H1 (cell line): Measurements from ENCODE around the gene CELF5. TPM values are rescaled to one million over a fixed set of nuclear protein-coding genes. Genes with fewer than 3 reads are reported as not detected.

ENCODE experiments used
- CTCF ChIA-PET: fragments of 300-600 bp; sonication (Branson Sonifier 250); formaldehyde crosslinking; loops from one replicate; lab custom pipeline; 2021; ENCODE audit not compliant: partially characterized antibody; lab: Charles Lee
- POLR2A ChIA-PET: fragments of 300-600 bp; sonication (Branson Sonifier 250); formaldehyde crosslinking; loops from one replicate; lab custom pipeline; 2021; ENCODE audit warnings: inconsistent platforms; ENCODE audit not compliant: partially characterized antibody; lab: Charles Lee
- DNase-seq, 2 experiments: peaks; one replicate each; pipeline versions ENCODE4 v3.0.0 to v3.0.0-alpha.2; 2010 to 2022; ENCODE audit warnings: low spot score in 2 of 2, low read depth in 1 of 2, mixed read lengths in 1 of 2
- FAIRE-seq: peaks from 2 replicates; lab custom pipeline; 2011; peaks lifted over from hg19 to GRCh38; lab: Jason Lieb, UNC
- H2AFZ ChIP-seq: 2 replicates; pipeline ENCODE4 v1.8.1; 2012; ENCODE audit warnings: low read length, inconsistent platforms
- H2AK5ac ChIP-seq: 2 replicates; pipeline ENCODE4 v1.6.1; 2013; ENCODE audit warnings: low read depth, low read length
- H2BK120ac ChIP-seq: replicated peaks from 2 replicates; pipeline ENCODE3; 2013; ENCODE audit warnings: low read depth, low read length, inconsistent platforms
- H2BK12ac ChIP-seq: 2 replicates; pipeline ENCODE4 v1.6.1; 2013; ENCODE audit warnings: low read depth, low read length
- H2BK15ac ChIP-seq: 2 replicates; pipeline ENCODE4 v1.6.1; 2013; ENCODE audit warnings: low read length
- H2BK20ac ChIP-seq: 2 replicates; pipeline ENCODE4 v1.6.1; 2013; ENCODE audit warnings: low read length
- H2BK5ac ChIP-seq: 2 replicates; pipeline ENCODE4 v1.6.1; 2013; ENCODE audit warnings: low read depth, low read length
- H3K14ac ChIP-seq: 2 replicates; pipeline ENCODE4 v1.6.1; 2013; ENCODE audit warnings: inconsistent platforms; ENCODE audit not compliant: insufficient read length
- H3K18ac ChIP-seq: 2 replicates; pipeline ENCODE4 v1.6.1; 2013; ENCODE audit warnings: low read length; ENCODE audit errors: extremely low read depth
- H3K23ac ChIP-seq: 2 replicates; pipeline ENCODE4 v1.6.1; 2013; ENCODE audit warnings: inconsistent platforms; ENCODE audit not compliant: insufficient read length
- H3K23me2 ChIP-seq: 2 replicates; pipeline ENCODE4 v1.6.1; 2013; ENCODE audit warnings: low read depth, low read length
- H3K27ac ChIP-seq: 2 replicates; pipeline ENCODE4 v1.6.1; 2011; ENCODE audit warnings: low read depth, low read length, inconsistent platforms
- H3K27me3 ChIP-seq, 4 experiments: replicated peaks in 1 of 4; 1 replicate in 1 of 4; 2 replicates in 3 of 4; pipeline versions ENCODE4 v1.6.1 to v1.8.1; 2011 to 2013; ENCODE audit warnings: low read length in 3 of 4, mild to moderate bottlenecking in 3 of 4, inconsistent platforms in 2 of 4, mixed read lengths in 2 of 4, moderate library complexity in 1 of 4; ENCODE audit not compliant: control insufficient read depth in 3 of 4, insufficient read depth in 3 of 4; ENCODE audit errors: extremely low read depth in 1 of 4
- H3K36me3 ChIP-seq, 4 experiments: 2 replicates each; pipeline versions ENCODE4 v1.6.1 to v1.8.1; 2011 to 2013; ENCODE audit warnings: mild to moderate bottlenecking in 4 of 4, low read length in 3 of 4, moderate library complexity in 2 of 4, control low read depth in 1 of 4, inconsistent platforms in 1 of 4; ENCODE audit not compliant: insufficient read depth in 4 of 4, control insufficient read depth in 2 of 4
- H3K4ac ChIP-seq: replicated peaks from 2 replicates; pipeline ENCODE3; 2013; ENCODE audit warnings: low read length, low read depth, mixed read lengths, inconsistent platforms; ENCODE audit not compliant: insufficient read length
- H3K4me1 ChIP-seq, 4 experiments: replicated peaks in 1 of 4; 1 replicate in 1 of 4; 2 replicates in 3 of 4; pipeline versions ENCODE4 v1.6.1 to v1.8.1; 2011 to 2013; ENCODE audit warnings: low read length in 3 of 4, inconsistent platforms in 2 of 4, mixed read lengths in 1 of 4; ENCODE audit not compliant: insufficient read depth in 4 of 4, control insufficient read depth in 3 of 4
- H3K4me2 ChIP-seq, 2 experiments: 2 replicates each; pipeline versions ENCODE4 v1.6.1 to v1.8.1; 2011 to 2013; ENCODE audit warnings: low read depth in 2 of 2, low read length in 2 of 2, control low read depth in 1 of 2, inconsistent platforms in 1 of 2, mild to moderate bottlenecking in 1 of 2; ENCODE audit not compliant: insufficient read depth in 1 of 2
- H3K4me3 ChIP-seq, 4 experiments: fragments of 200-600, 300-600 bp in 1 of 4; sonication (generic), shearing (Covaris generic), sonication (Bioruptor Twin) in 1 of 4; 2 replicates each; pipeline versions ENCODE4 v1.5.1 to v1.8.1; 2011 to 2016; ENCODE audit warnings: low read length in 4 of 4, low read depth in 3 of 4, control low read depth in 2 of 4, inconsistent platforms in 2 of 4, mild to moderate bottlenecking in 2 of 4, mixed read lengths in 1 of 4, moderate library complexity in 1 of 4; ENCODE audit not compliant: insufficient read depth in 2 of 4; ENCODE audit errors: extremely low read depth in 1 of 4
- H3K56ac ChIP-seq: replicated peaks from 2 replicates; pipeline ENCODE3; 2013; ENCODE audit warnings: low read depth, mild to moderate bottlenecking, mixed read lengths, low read length, inconsistent platforms; ENCODE audit not compliant: insufficient read length
- H3K79me1 ChIP-seq: 2 replicates; pipeline ENCODE4 v1.6.1; 2013; ENCODE audit warnings: low read depth, low read length, control low read depth
- H3K79me2 ChIP-seq, 2 experiments: 2 replicates each; pipeline versions ENCODE4 v1.6.1 to v1.8.1; 2012 to 2013; ENCODE audit warnings: low read length in 2 of 2, mild to moderate bottlenecking in 2 of 2, inconsistent platforms in 1 of 2; ENCODE audit not compliant: insufficient read depth in 2 of 2, control insufficient read depth in 1 of 2
- H3K9ac ChIP-seq, 4 experiments: replicated peaks in 1 of 4; 1 replicate in 1 of 4; 2 replicates in 3 of 4; pipeline versions ENCODE4 v1.6.1 to v1.8.1; 2011 to 2013; ENCODE audit warnings: low read depth in 3 of 4, low read length in 3 of 4, control low read depth in 2 of 4, mild to moderate bottlenecking in 2 of 4, moderate library complexity in 2 of 4, inconsistent platforms in 1 of 4; ENCODE audit errors: extremely low read depth in 1 of 4
- H3K9me3 ChIP-seq, 2 experiments: 2 replicates each; pipeline versions ENCODE4 v1.6.1 to v1.8.1; 2012 to 2013; ENCODE audit warnings: mild to moderate bottlenecking in 2 of 2, moderate library complexity in 2 of 2, control low read depth in 1 of 2, inconsistent platforms in 1 of 2, low read depth in 1 of 2, low read length in 1 of 2, mixed read lengths in 1 of 2; ENCODE audit not compliant: insufficient read depth in 2 of 2
- H4K20me1 ChIP-seq, 2 experiments: replicated peaks in 1 of 2; 2 replicates each; pipeline versions ENCODE3 to v1.8.1; 2011 to 2013; ENCODE audit warnings: inconsistent platforms in 2 of 2, low read length in 2 of 2, mild to moderate bottlenecking in 1 of 2; ENCODE audit not compliant: insufficient read depth in 2 of 2, control insufficient read depth in 1 of 2
- H4K5ac ChIP-seq: 2 replicates; pipeline ENCODE4 v1.6.1; 2013; ENCODE audit warnings: low read length, low read depth, mixed read lengths, inconsistent platforms; ENCODE audit not compliant: insufficient read length
- H4K8ac ChIP-seq: 2 replicates; pipeline ENCODE4 v1.8.0; 2013; ENCODE audit warnings: mild to moderate bottlenecking, moderate library complexity, low read length, inconsistent platforms; ENCODE audit not compliant: insufficient read depth; ENCODE audit errors: extremely low read depth
- H4K91ac ChIP-seq: replicated peaks from 2 replicates; pipeline ENCODE3; 2013; ENCODE audit warnings: low read length, mixed read lengths, inconsistent platforms; ENCODE audit not compliant: insufficient read length
- NANOG ChIP-seq: IDR thresholded peaks from 2 replicates; pipeline ENCODE4 v1.6.1; 2011; ENCODE audit warnings: low read length, low read depth, mild to moderate bottlenecking, inconsistent platforms; ENCODE audit not compliant: insufficient read depth, poor library complexity, severe bottlenecking
- PHF8 ChIP-seq: fragments of 200-600 bp; sonication (generic); conservative IDR thresholded peaks from 2 replicates; pipeline ENCODE4 v1.7.1; 2012; ENCODE audit warnings: low read depth, mild to moderate bottlenecking, inconsistent platforms, low read length, moderate library complexity
- WGBS, 2 experiments: shearing (Covaris generic) in 1 of 2; methylation state at CpG; one replicate each; pipeline versions ENCODE4 v1.1.6 to v1.1.7; 2013 to 2015; ENCODE audit warnings: low lambda C conversion rate in 2 of 2, mixed read lengths in 2 of 2, inconsistent platforms in 1 of 2, low coverage in 1 of 2, missing lambda C conversion rate in 1 of 2; ENCODE audit not compliant: insufficient replicate concordance in 2 of 2, insufficient coverage in 1 of 2, insufficient read length in 1 of 2; ENCODE audit errors: extremely low coverage in 1 of 2, missing lambda C conversion rate in 1 of 2; 5-methylcytosine and 5-hydroxymethylcytosine counted together
- polyA plus RNA-seq, 7 experiments: library from polyadenylated mRNA; depleted of rRNA in 3 of 7; stranded (reverse) in 5 of 7; unstranded in 2 of 7; fragments of >200 nt in 5 of 7; fragments of 200-250 nt in 2 of 7; gene quantifications; 1 replicate in 5 of 7; 2 replicates in 1 of 7; 4 replicates in 1 of 7; pipeline versions ENCODE4 v1.2.1 to v1.2.3, GENCODE V29; 2011 to 2013; ENCODE audit warnings: missing spikeins in 2 of 7, mixed read lengths in 2 of 7
- total RNA-seq: library from RNA; stranded (reverse); fragmentation: NEBNext Ultra II Directional; extraction: Animal tissue kit (Norgen Biotek cat#: 25700); gene quantifications from 2 replicates; pipeline ENCODE4 v1.2.1, GENCODE V29; 2021

CELF5 gene
- total and polyA plus RNA-seq, 2 of the 8 experiments (the other 6 are each of a cell fraction or from before 2014, with no cell fraction given), result 9.8 to 15.0 TPM

DNA sequence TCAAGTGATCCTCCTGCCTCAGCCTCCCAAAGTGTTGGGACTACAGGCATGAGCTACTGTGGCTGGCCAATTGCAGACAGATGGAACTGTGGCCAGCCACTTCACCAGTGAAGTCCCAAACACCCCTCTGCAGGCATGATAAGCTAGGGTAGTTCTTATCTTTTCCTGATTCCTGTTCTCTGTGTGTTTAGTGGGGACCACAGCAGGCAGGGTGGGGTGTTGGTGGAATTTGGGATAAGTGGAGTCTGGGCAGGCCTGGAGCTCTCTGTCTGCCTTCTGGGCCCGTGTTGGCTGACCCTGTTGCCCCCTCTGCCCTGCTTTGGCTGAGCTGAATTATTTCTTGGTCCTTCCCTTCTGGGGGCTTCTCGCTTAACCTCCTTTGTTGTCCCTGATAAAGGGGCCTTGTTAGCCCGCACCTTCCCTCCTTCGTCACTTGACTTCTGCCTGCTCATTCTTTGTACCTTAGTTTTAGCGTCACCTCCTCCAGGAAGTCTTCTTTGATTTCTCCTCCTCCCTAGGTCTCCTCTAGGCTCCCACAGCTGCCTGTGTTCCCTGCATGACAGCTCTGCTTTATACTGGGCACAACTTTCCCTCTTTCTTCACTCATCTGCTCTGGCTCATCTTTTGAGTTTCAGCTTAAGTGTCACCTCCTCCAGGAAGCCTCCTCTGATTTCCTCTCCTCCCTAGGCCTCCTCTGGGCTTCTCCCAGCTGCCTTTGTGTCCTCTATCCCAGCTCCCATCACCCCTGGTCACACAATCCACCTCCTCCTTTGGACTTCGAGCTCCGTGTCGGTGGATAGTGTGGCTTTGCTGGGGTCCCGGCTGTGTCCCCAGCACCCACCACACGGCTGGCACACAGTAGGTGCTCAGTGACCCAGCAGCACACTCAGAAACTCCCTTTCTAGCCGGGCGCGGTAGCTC lies 40.5 kb upstream of the CELF5 start:
- FAIRE-seq (no peak), DNase-seq (no peak)
- 86% methylated on average over 13 of the region's 13 CpGs; no CpG with 5 or more reads in 1 of the 2 experiments for WGBS, 2 experiments
- no peaks in the 10 kb centered on the region; a peak in 1 of 8 replicates for H3K36me3 ChIP-seq
- H4K91ac ChIP-seq, result no peak overlapping the region
- no peak overlapping the region for H3K27ac ChIP-seq
- no peak overlapping the region for H2BK120ac ChIP-seq
- no peak overlapping the region for H2AFZ ChIP-seq
- no peak overlapping the region; the same call in 1 of the 2 replicates for H2BK12ac ChIP-seq
- no peak for TF ChIP-seq PHF8
- no peak for TF ChIP-seq NANOG
- no peak overlapping the region for H3K9ac ChIP-seq
- H4K20me1 ChIP-seq, result peaks cover 17 to 18% of the 10 kb centered on the region in 2 experiments
- no peak overlapping the region for H2BK5ac ChIP-seq
- ChIA-PET POLR2A (interaction anchor here (0.6 to 1.5 kb wide), 4 partner anchors 18 to 148 kb away, joined by 3 to 5 read pairs (median 3); partner anchors contain the start of gene CELF5), CTCF (interaction anchor here (0.6 to 2.2 kb wide), 6 partner anchors 10 to 229 kb away, joined by 3 to 7 read pairs (median 4); no protein-coding TSS in a partner anchor)
- no peak overlapping the region for H2BK20ac ChIP-seq
- H3K4me1 ChIP-seq, result peaks cover 0 to 10% (median 7%) of the 10 kb centered on the region in 4 experiments; a peak in 5 of 7 replicates
- no peak overlapping the region for H4K8ac ChIP-seq
- H3K23me2 ChIP-seq, result peaks cover 8% of the 10 kb centered on the region; the same call in 1 of the 2 replicates
- H3K14ac ChIP-seq, result no peak overlapping the region
- H3K56ac ChIP-seq, result no peak overlapping the region
- peak overlapping the region in 1 of 2 experiments; percentile 67; a peak in 1 of 4 replicates for H3K4me2 ChIP-seq
- no peak overlapping the region for H3K23ac ChIP-seq
- H3K4me3 ChIP-seq, result no peak overlapping the region
- H3K79me1 ChIP-seq, result peaks cover 18% of the 10 kb centered on the region
- peaks cover 13 to 32% of the 10 kb centered on the region in 2 experiments for H3K79me2 ChIP-seq
- H2AK5ac ChIP-seq, result peak overlapping the region; percentile 34; the same call in 1 of the 2 replicates
- H4K5ac ChIP-seq, result no peak overlapping the region
- H3K27me3 ChIP-seq, result no peaks in the 10 kb centered on the region
- no peak overlapping the region for H3K18ac ChIP-seq
- H2BK15ac ChIP-seq, result no peak overlapping the region; the same call in 1 of the 2 replicates
- no peaks in the 10 kb centered on the region for H3K9me3 ChIP-seq
- H3K4ac ChIP-seq, result no peak overlapping the region
